ENCODE data around the gene QPCTL. TPM values are rescaled to one million over a fixed set of nuclear protein-coding genes. Genes with fewer than 3 reads are reported as not detected.

QPCTL gene
- total RNA-seq, 1 donor from 2014 or later = 9.1 TPM

DNA sequence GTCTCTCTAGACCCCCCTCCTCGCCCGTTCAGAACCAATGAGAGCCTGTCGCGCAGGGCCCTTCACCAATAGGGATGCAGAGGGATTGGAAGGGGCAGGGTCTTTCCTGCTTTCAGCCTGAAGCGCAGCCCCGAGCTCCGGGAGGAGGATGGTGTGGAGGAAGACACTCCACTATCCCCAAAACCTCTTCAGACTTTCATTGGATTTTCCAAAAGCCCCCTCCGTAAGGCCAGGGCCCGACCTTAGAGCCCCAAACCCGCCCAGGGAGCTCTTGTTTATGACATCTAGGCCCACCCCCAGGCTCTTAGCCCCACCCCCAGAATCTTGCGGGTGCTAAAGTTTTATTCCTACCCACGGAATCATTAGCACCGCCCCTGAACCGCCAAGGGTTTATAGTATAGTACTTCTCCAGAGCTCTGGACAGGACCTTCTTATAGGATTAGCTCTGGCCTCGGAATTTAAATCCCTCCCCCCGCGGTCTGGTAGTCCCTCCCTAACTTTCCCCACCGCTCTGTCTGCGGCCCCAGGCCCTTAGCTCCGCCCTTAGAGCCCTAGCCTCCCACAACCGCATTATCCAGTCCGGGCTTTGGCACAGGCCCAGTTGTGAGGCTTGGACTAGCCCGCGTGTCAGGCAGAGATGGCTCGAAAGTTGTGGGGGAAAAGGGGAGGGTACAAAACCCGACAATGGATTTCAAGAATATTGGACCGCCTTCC lies 46.7 kb upstream of the QPCTL start:
- Mint-ChIP-seq H3K36me3 (no peaks in the 10 kb centered on the region), H3K9me3 (no peaks in the 10 kb centered on the region), H3K27ac (peak overlapping the region; percentile 95), H3K4me1 (peaks cover 35% of the 10 kb centered on the region), H3K4me3 (peak overlapping the region; percentile 70), H3K27me3 (ENCODE audit: low read depth) (peaks cover 9% of the 10 kb centered on the region)
- TF ChIP-seq, protein P1, sequence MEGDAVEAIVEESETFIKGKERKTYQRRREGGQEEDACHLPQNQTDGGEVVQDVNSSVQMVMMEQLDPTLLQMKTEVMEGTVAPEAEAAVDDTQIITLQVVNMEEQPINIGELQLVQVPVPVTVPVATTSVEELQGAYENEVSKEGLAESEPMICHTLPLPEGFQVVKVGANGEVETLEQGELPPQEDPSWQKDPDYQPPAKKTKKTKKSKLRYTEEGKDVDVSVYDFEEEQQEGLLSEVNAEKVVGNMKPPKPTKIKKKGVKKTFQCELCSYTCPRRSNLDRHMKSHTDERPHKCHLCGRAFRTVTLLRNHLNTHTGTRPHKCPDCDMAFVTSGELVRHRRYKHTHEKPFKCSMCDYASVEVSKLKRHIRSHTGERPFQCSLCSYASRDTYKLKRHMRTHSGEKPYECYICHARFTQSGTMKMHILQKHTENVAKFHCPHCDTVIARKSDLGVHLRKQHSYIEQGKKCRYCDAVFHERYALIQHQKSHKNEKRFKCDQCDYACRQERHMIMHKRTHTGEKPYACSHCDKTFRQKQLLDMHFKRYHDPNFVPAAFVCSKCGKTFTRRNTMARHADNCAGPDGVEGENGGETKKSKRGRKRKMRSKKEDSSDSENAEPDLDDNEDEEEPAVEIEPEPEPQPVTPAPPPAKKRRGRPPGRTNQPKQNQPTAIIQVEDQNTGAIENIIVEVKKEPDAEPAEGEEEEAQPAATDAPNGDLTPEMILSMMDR (IDR thresholded peaks at IDR 0.05; ENCODE audit: unreplicated experiment) = no peak
- DNase-seq (ENCODE audit: low spot score in 2 of 2, unreplicated experiment in 2 of 2) = peak; percentile 80 to 87

DNA sequence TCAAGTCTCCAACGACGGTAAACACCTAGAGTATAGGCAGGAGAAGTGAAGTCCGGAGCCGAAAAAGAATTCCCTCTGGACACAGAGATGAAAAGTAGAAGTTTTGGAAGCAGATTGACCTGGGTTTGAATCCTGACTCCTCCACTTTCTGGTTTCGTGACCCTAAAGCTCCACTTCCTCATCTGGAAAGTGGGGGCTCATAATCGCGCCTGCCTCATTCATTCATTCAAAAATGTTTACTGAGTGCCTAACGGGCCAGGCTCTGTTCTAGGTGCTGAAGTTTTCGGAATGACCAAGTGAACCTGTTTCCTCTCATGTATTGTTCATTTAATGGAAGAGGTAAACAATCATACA lies 46.1 kb upstream of the QPCTL start:
- Mint-ChIP-seq H3K4me3 (peak overlapping the region; percentile 70), H3K4me1 (peaks cover 30% of the 10 kb centered on the region), H3K9me3 (no peaks in the 10 kb centered on the region), H3K27ac (peak overlapping the region; percentile 95), H3K36me3 (no peaks in the 10 kb centered on the region), H3K27me3 (ENCODE audit: low read depth) (peaks cover 9% of the 10 kb centered on the region)
- TF ChIP-seq, protein P1 (IDR thresholded peaks at IDR 0.05; ENCODE audit: unreplicated experiment) = no peak
- no peak for DNase-seq (ENCODE audit: low spot score in 2 of 2, unreplicated experiment in 2 of 2)

DNA sequence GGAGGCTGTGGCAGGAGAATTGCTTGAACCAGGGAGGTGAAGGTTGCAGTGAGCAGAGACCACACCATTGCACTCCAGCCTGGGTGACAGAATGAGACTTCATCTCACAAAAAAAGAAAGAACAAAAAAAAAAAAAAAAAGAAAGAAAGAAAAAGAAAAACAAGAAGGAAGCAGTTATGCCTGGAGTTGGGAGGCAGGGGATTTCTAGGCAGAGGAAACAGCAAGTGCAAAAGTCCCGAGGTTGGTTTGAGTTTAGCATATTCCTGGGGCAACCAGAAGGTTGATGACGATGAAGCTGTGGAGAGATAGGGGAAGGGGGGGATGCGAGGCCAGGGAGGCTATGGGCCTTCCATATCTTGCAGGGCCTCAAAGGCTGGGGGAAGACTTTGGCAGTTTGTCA lies 41.7 kb upstream of the QPCTL start:
- Mint-ChIP-seq H3K4me1 (peaks cover 15% of the 10 kb centered on the region), H3K27ac (no peak overlapping the region), H3K36me3 (no peaks in the 10 kb centered on the region), H3K27me3 (ENCODE audit: low read depth) (no peaks in the 10 kb centered on the region), H3K4me3 (no peak overlapping the region), H3K9me3 (no peaks in the 10 kb centered on the region)
- TF ChIP-seq, protein P1 (IDR thresholded peaks at IDR 0.05; ENCODE audit: unreplicated experiment) = no peak
- no peak for DNase-seq (ENCODE audit: low spot score in 2 of 2, unreplicated experiment in 2 of 2)

DNA sequence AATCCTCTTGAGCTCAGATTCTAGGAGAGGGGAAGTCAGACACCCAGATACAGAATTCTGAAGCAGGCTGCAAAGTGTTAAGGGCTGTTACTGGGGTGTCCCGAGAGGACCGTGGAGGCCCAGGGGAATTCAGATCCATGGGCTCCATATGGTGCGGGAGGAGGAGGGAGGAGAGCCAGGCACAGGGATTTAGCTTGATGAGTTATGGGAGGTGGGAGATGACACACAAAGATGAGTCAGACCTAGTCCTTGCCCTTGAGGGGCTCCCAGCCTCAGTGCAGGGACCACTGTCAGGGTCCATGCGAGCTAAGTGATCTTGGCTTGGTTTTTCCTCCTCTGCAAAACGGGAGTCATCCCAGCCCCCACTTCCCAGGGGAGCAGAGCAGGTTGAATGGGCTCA lies 38.8 kb upstream of the QPCTL start:
- Mint-ChIP-seq H3K4me1 (peaks cover 9% of the 10 kb centered on the region), H3K27me3 (ENCODE audit: low read depth) (no peaks in the 10 kb centered on the region), H3K4me3 (no peak overlapping the region), H3K36me3 (no peaks in the 10 kb centered on the region), H3K9me3 (no peaks in the 10 kb centered on the region), H3K27ac (peak overlapping the region; percentile 77)
- TF ChIP-seq, protein P1 (IDR thresholded peaks at IDR 0.05; ENCODE audit: unreplicated experiment) = no peak
- no peak for DNase-seq (ENCODE audit: low spot score in 2 of 2, unreplicated experiment in 2 of 2)

DNA sequence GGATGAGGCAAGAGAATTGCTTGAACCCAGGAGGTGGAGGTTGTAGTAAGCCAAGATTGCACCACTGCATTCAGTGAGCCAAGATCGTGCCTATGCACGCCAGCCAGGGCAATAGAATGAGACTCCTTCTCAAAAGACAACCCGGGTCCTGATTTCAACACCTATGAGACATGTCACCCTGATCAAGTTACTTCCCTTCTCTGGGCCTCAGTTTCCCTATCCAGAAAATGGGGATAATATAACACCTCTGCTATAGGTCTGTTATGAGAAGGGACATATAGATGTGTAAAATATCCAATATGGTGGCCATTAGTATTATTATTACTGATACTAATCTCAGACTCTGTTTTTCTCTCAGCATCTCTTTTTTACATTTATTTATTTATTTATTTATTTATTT lies 37.4 kb upstream of the QPCTL start:
- TF ChIP-seq, protein P1 (IDR thresholded peaks at IDR 0.05; ENCODE audit: unreplicated experiment) = no peak
- H3K27ac Mint-ChIP-seq = no peak overlapping the region
- no peak for DNase-seq (ENCODE audit: low spot score in 2 of 2, unreplicated experiment in 2 of 2)
- peaks cover 5% of the 10 kb centered on the region for H3K27me3 Mint-ChIP-seq (ENCODE audit: low read depth)
- H3K9me3 Mint-ChIP-seq = no peaks in the 10 kb centered on the region
- no peaks in the 10 kb centered on the region for H3K36me3 Mint-ChIP-seq
- H3K4me3 Mint-ChIP-seq = no peak overlapping the region
- peaks cover 11% of the 10 kb centered on the region for H3K4me1 Mint-ChIP-seq

Data from mesothelial cell of epicardium (in vitro differentiated cells).